ENCODE measurements around the gene SCT. TPM values are rescaled to one million over a fixed set of nuclear protein-coding genes. Genes with fewer than 3 reads are reported as not detected.

SCT gene
- total and polyA plus RNA-seq, 2 donors (not counting 1 experiment from before 2014, with no cell fraction given): not detected

DNA sequence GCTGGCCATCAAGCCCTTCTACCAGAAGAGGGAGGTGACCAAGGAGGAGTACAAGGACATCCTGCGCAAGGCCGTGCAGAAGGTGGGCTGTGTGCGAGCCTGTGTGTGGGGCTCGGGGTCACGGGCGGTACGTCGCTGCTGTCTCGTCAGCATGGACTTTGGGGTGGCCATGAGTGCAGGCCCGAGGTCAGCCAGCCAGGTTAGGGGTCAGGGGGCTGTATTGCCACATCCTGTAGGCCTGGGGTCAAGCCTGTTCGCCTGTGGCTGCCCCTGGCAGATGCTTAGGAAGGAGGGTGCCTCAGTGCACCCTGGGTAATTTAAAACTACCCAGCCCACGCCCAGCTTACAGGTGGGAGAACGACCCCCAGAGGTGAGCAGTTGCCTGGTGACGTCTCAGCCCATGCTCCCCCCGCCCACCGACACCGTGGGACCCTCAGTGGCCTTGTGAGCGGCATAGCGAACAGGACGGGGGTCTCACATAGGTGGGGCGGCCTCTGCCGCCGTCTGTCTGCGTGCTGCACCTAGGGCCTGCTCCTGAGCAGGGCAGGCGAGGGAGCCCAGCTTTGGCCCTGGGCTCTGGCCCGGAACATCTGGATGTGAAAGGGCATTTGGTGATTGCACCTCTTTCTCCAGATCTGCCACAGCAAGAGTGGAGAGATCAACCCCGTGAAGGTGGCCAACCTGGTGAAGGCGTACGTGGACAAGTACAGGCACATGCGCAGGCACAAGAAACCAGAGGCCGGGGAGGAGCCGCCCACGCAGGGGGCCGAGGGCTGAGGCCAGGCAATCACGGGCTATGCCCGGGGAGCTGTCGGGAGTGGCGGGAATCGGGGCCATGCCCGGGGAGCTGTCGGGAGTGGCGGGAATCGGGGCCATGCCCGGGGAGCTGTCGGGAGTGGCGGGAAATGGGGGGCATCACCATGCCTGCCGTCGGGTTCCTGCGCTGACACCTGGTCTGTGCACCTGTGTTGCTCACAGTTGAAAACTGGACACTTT lies 15.7 kb downstream of the SCT start:
- Histone ChIP-seq H3K4me3 (ENCODE audit: control extremely low read depth in 1 of 5, extremely low read depth in 1 of 5, insufficient read depth in 1 of 5, low read depth in 2 of 5, low read length in 4 of 5) (no peak overlapping the region), H4K20me1 (ENCODE audit: control insufficient read depth, insufficient read depth, low read length, poor library complexity, severe bottlenecking) (peaks cover 73% of the 10 kb centered on the region), H3K36me3 (replicated peaks in 1 of 2; ENCODE audit: control extremely low read depth in 1 of 2, control insufficient read depth in 1 of 2, extremely low read depth in 1 of 2, insufficient read depth in 2 of 2, low read length in 1 of 2) (peaks cover 0 to 72% of the 10 kb centered on the region in 2 experiments), H3K4me2 (replicated peaks; ENCODE audit: low read depth, low read length, poor library complexity, severe bottlenecking) (no peak overlapping the region), H3K79me2 (ENCODE audit: control insufficient read depth, insufficient read depth, low read length) (peaks cover 6% of the 10 kb centered on the region), H3K4me1 (ENCODE audit: control insufficient read depth in 2 of 2, insufficient read depth in 2 of 2, low read length in 2 of 2) (peaks cover 12 to 27% of the 10 kb centered on the region in 2 donors), H3K9me3 (ENCODE audit: control extremely low read depth in 1 of 3, control insufficient read depth in 2 of 3, insufficient read depth in 1 of 3, low read length in 2 of 3) (no peaks in the 10 kb centered on the region), H3K27ac (ENCODE audit: low read length in 2 of 2) (no peak overlapping the region), H2AFZ (ENCODE audit: insufficient read depth, low read depth, low read length, poor library complexity, severe bottlenecking) (no peak overlapping the region), H3K9ac (ENCODE audit: low read length) (no peak overlapping the region), H3K27me3 (replicated peaks in 1 of 4; ENCODE audit: control extremely low read depth in 1 of 4, control insufficient read depth in 3 of 4, insufficient read depth in 4 of 4, low read length in 3 of 4) (no peaks in the 10 kb centered on the region)
- CTCF ChIA-PET: interaction anchor here (1.5 kb wide), 1 partner anchor 57 kb away, joined by 5 read pairs; no protein-coding TSS in a partner anchor
- H3K27me3 Mint-ChIP-seq: no peaks in the 10 kb centered on the region
- TF ChIP-seq, protein P1, sequence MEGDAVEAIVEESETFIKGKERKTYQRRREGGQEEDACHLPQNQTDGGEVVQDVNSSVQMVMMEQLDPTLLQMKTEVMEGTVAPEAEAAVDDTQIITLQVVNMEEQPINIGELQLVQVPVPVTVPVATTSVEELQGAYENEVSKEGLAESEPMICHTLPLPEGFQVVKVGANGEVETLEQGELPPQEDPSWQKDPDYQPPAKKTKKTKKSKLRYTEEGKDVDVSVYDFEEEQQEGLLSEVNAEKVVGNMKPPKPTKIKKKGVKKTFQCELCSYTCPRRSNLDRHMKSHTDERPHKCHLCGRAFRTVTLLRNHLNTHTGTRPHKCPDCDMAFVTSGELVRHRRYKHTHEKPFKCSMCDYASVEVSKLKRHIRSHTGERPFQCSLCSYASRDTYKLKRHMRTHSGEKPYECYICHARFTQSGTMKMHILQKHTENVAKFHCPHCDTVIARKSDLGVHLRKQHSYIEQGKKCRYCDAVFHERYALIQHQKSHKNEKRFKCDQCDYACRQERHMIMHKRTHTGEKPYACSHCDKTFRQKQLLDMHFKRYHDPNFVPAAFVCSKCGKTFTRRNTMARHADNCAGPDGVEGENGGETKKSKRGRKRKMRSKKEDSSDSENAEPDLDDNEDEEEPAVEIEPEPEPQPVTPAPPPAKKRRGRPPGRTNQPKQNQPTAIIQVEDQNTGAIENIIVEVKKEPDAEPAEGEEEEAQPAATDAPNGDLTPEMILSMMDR (IDR thresholded peaks at IDR 0.05): no peak
- TF ChIP-seq EZH2 (IDR thresholded peaks at IDR 0.05; ENCODE audit: borderline replicate concordance, insufficient read depth, low read depth, low read length, poor library complexity, severe bottlenecking): no peak
- DNase-seq: no peak
- WGBS (ENCODE audit: insufficient coverage): 93% methylated on average over 41 of the region's 49 CpGs
- no peak overlapping the region for H3K4me3 Mint-ChIP-seq
- no peak for ATAC-seq (ENCODE audit: low read depth)
- POLR2A ChIA-PET: no interaction called here
- no peaks in the 10 kb centered on the region for H3K9me3 Mint-ChIP-seq (ENCODE audit: insufficient read depth)
- peaks cover 12% of the 10 kb centered on the region for H3K4me1 Mint-ChIP-seq
- intact Hi-C loops (cut with micrococcal nuclease): loop anchor here (10.0 kb wide), 1 partner anchor 114 kb away; no protein-coding TSS in a partner anchor
- H3K27ac Mint-ChIP-seq: no peak overlapping the region

All from B cell (primary cell).